H1 (cell line): Measurements from ENCODE around the gene CLDN2. TPM values are rescaled to one million over a fixed set of nuclear protein-coding genes. Genes with fewer than 3 reads are reported as not detected.

Experiments
- CTCF ChIA-PET: fragments of 300-600 bp; sonication (Branson Sonifier 250); formaldehyde crosslinking; loops from one replicate; lab custom pipeline; 2021; ENCODE audit not compliant: partially characterized antibody; lab: Charles Lee
- POLR2A ChIA-PET: fragments of 300-600 bp; sonication (Branson Sonifier 250); formaldehyde crosslinking; loops from one replicate; lab custom pipeline; 2021; ENCODE audit warnings: inconsistent platforms; ENCODE audit not compliant: partially characterized antibody; lab: Charles Lee
- DNase-seq, 2 experiments: peaks; one replicate each; pipeline versions ENCODE4 v3.0.0 to v3.0.0-alpha.2; 2010 to 2022; ENCODE audit warnings: low spot score in 2 of 2, low read depth in 1 of 2, mixed read lengths in 1 of 2
- FAIRE-seq: peaks from 2 replicates; lab custom pipeline; 2011; peaks lifted over from hg19 to GRCh38; lab: Jason Lieb, UNC
- H2AFZ ChIP-seq: 2 replicates; pipeline ENCODE4 v1.8.1; 2012; ENCODE audit warnings: low read length, inconsistent platforms
- H2AK5ac ChIP-seq: 2 replicates; pipeline ENCODE4 v1.6.1; 2013; ENCODE audit warnings: low read depth, low read length
- H2BK120ac ChIP-seq: replicated peaks from 2 replicates; pipeline ENCODE3; 2013; ENCODE audit warnings: low read depth, low read length, inconsistent platforms
- H2BK12ac ChIP-seq: 2 replicates; pipeline ENCODE4 v1.6.1; 2013; ENCODE audit warnings: low read depth, low read length
- H2BK15ac ChIP-seq: 2 replicates; pipeline ENCODE4 v1.6.1; 2013; ENCODE audit warnings: low read length
- H2BK20ac ChIP-seq: 2 replicates; pipeline ENCODE4 v1.6.1; 2013; ENCODE audit warnings: low read length
- H2BK5ac ChIP-seq: 2 replicates; pipeline ENCODE4 v1.6.1; 2013; ENCODE audit warnings: low read depth, low read length
- H3K14ac ChIP-seq: 2 replicates; pipeline ENCODE4 v1.6.1; 2013; ENCODE audit warnings: inconsistent platforms; ENCODE audit not compliant: insufficient read length
- H3K18ac ChIP-seq: 2 replicates; pipeline ENCODE4 v1.6.1; 2013; ENCODE audit warnings: low read length; ENCODE audit errors: extremely low read depth
- H3K23ac ChIP-seq: 2 replicates; pipeline ENCODE4 v1.6.1; 2013; ENCODE audit warnings: inconsistent platforms; ENCODE audit not compliant: insufficient read length
- H3K23me2 ChIP-seq: 2 replicates; pipeline ENCODE4 v1.6.1; 2013; ENCODE audit warnings: low read depth, low read length
- H3K27ac ChIP-seq: 2 replicates; pipeline ENCODE4 v1.6.1; 2011; ENCODE audit warnings: low read depth, low read length, inconsistent platforms
- H3K27me3 ChIP-seq, 4 experiments: replicated peaks in 1 of 4; 1 replicate in 1 of 4; 2 replicates in 3 of 4; pipeline versions ENCODE4 v1.6.1 to v1.8.1; 2011 to 2013; ENCODE audit warnings: low read length in 3 of 4, mild to moderate bottlenecking in 3 of 4, inconsistent platforms in 2 of 4, mixed read lengths in 2 of 4, moderate library complexity in 1 of 4; ENCODE audit not compliant: control insufficient read depth in 3 of 4, insufficient read depth in 3 of 4; ENCODE audit errors: extremely low read depth in 1 of 4
- H3K36me3 ChIP-seq, 4 experiments: 2 replicates each; pipeline versions ENCODE4 v1.6.1 to v1.8.1; 2011 to 2013; ENCODE audit warnings: mild to moderate bottlenecking in 4 of 4, low read length in 3 of 4, moderate library complexity in 2 of 4, control low read depth in 1 of 4, inconsistent platforms in 1 of 4; ENCODE audit not compliant: insufficient read depth in 4 of 4, control insufficient read depth in 2 of 4
- H3K4ac ChIP-seq: replicated peaks from 2 replicates; pipeline ENCODE3; 2013; ENCODE audit warnings: low read length, low read depth, mixed read lengths, inconsistent platforms; ENCODE audit not compliant: insufficient read length
- H3K4me1 ChIP-seq, 4 experiments: replicated peaks in 1 of 4; 1 replicate in 1 of 4; 2 replicates in 3 of 4; pipeline versions ENCODE4 v1.6.1 to v1.8.1; 2011 to 2013; ENCODE audit warnings: low read length in 3 of 4, inconsistent platforms in 2 of 4, mixed read lengths in 1 of 4; ENCODE audit not compliant: insufficient read depth in 4 of 4, control insufficient read depth in 3 of 4
- H3K4me2 ChIP-seq, 2 experiments: 2 replicates each; pipeline versions ENCODE4 v1.6.1 to v1.8.1; 2011 to 2013; ENCODE audit warnings: low read depth in 2 of 2, low read length in 2 of 2, control low read depth in 1 of 2, inconsistent platforms in 1 of 2, mild to moderate bottlenecking in 1 of 2; ENCODE audit not compliant: insufficient read depth in 1 of 2
- H3K4me3 ChIP-seq, 4 experiments: fragments of 200-600, 300-600 bp in 1 of 4; sonication (generic), shearing (Covaris generic), sonication (Bioruptor Twin) in 1 of 4; 2 replicates each; pipeline versions ENCODE4 v1.5.1 to v1.8.1; 2011 to 2016; ENCODE audit warnings: low read length in 4 of 4, low read depth in 3 of 4, control low read depth in 2 of 4, inconsistent platforms in 2 of 4, mild to moderate bottlenecking in 2 of 4, mixed read lengths in 1 of 4, moderate library complexity in 1 of 4; ENCODE audit not compliant: insufficient read depth in 2 of 4; ENCODE audit errors: extremely low read depth in 1 of 4
- H3K56ac ChIP-seq: replicated peaks from 2 replicates; pipeline ENCODE3; 2013; ENCODE audit warnings: low read depth, mild to moderate bottlenecking, mixed read lengths, low read length, inconsistent platforms; ENCODE audit not compliant: insufficient read length
- H3K79me1 ChIP-seq: 2 replicates; pipeline ENCODE4 v1.6.1; 2013; ENCODE audit warnings: low read depth, low read length, control low read depth
- H3K79me2 ChIP-seq, 2 experiments: 2 replicates each; pipeline versions ENCODE4 v1.6.1 to v1.8.1; 2012 to 2013; ENCODE audit warnings: low read length in 2 of 2, mild to moderate bottlenecking in 2 of 2, inconsistent platforms in 1 of 2; ENCODE audit not compliant: insufficient read depth in 2 of 2, control insufficient read depth in 1 of 2
- H3K9ac ChIP-seq, 4 experiments: replicated peaks in 1 of 4; 1 replicate in 1 of 4; 2 replicates in 3 of 4; pipeline versions ENCODE4 v1.6.1 to v1.8.1; 2011 to 2013; ENCODE audit warnings: low read depth in 3 of 4, low read length in 3 of 4, control low read depth in 2 of 4, mild to moderate bottlenecking in 2 of 4, moderate library complexity in 2 of 4, inconsistent platforms in 1 of 4; ENCODE audit errors: extremely low read depth in 1 of 4
- H3K9me3 ChIP-seq, 2 experiments: 2 replicates each; pipeline versions ENCODE4 v1.6.1 to v1.8.1; 2012 to 2013; ENCODE audit warnings: mild to moderate bottlenecking in 2 of 2, moderate library complexity in 2 of 2, control low read depth in 1 of 2, inconsistent platforms in 1 of 2, low read depth in 1 of 2, low read length in 1 of 2, mixed read lengths in 1 of 2; ENCODE audit not compliant: insufficient read depth in 2 of 2
- H4K20me1 ChIP-seq, 2 experiments: replicated peaks in 1 of 2; 2 replicates each; pipeline versions ENCODE3 to v1.8.1; 2011 to 2013; ENCODE audit warnings: inconsistent platforms in 2 of 2, low read length in 2 of 2, mild to moderate bottlenecking in 1 of 2; ENCODE audit not compliant: insufficient read depth in 2 of 2, control insufficient read depth in 1 of 2
- H4K5ac ChIP-seq: 2 replicates; pipeline ENCODE4 v1.6.1; 2013; ENCODE audit warnings: low read length, low read depth, mixed read lengths, inconsistent platforms; ENCODE audit not compliant: insufficient read length
- H4K8ac ChIP-seq: 2 replicates; pipeline ENCODE4 v1.8.0; 2013; ENCODE audit warnings: mild to moderate bottlenecking, moderate library complexity, low read length, inconsistent platforms; ENCODE audit not compliant: insufficient read depth; ENCODE audit errors: extremely low read depth
- H4K91ac ChIP-seq: replicated peaks from 2 replicates; pipeline ENCODE3; 2013; ENCODE audit warnings: low read length, mixed read lengths, inconsistent platforms; ENCODE audit not compliant: insufficient read length
- ATF3 ChIP-seq: IDR thresholded peaks from 2 replicates; pipeline ENCODE4 v1.6.1; 2011; ENCODE audit warnings: low read depth, mild to moderate bottlenecking, low read length; ENCODE audit not compliant: insufficient read depth
- BRCA1 ChIP-seq: IDR thresholded peaks from 2 replicates; pipeline ENCODE4 v1.6.1; 2012; ENCODE audit warnings: low read depth, low read length, improper control_type of control experiment
- CEBPB ChIP-seq: IDR thresholded peaks from 2 replicates; pipeline ENCODE4 v1.6.1; 2012; ENCODE audit warnings: low read depth, low read length
- E2F6 ChIP-seq: IDR thresholded peaks from 2 replicates; pipeline ENCODE4 v1.6.1; 2012; ENCODE audit warnings: inconsistent platforms
- JUND ChIP-seq: IDR thresholded peaks from 2 replicates; pipeline ENCODE4 v1.6.1; 2011; ENCODE audit warnings: mild to moderate bottlenecking, improper control_type of control experiment, low read length
- NANOG ChIP-seq: IDR thresholded peaks from 2 replicates; pipeline ENCODE4 v1.6.1; 2011; ENCODE audit warnings: low read length, low read depth, mild to moderate bottlenecking, inconsistent platforms; ENCODE audit not compliant: insufficient read depth, poor library complexity, severe bottlenecking
- RXRA ChIP-seq: IDR thresholded peaks from 2 replicates; pipeline ENCODE4 v1.6.1; 2011; ENCODE audit warnings: low read depth, mild to moderate bottlenecking, low read length, moderate library complexity; ENCODE audit not compliant: insufficient read depth
- SP4 ChIP-seq: IDR thresholded peaks from 2 replicates; pipeline ENCODE4 v1.6.1; 2012; ENCODE audit warnings: low read length, inconsistent platforms
- SUZ12 ChIP-seq: fragments of 200-600 bp; sonication (generic); IDR thresholded peaks from 2 replicates; pipeline ENCODE4 v1.6.1; 2012; ENCODE audit warnings: mild to moderate bottlenecking, inconsistent platforms, low read length, moderate library complexity, mixed read lengths
- TEAD4 ChIP-seq: IDR thresholded peaks from 2 replicates; pipeline ENCODE4 v1.6.1; 2012; ENCODE audit warnings: low read depth, low read length, inconsistent platforms, mixed read lengths
- USF2 ChIP-seq: IDR thresholded peaks from 2 replicates; pipeline ENCODE4 v1.6.1; 2011; ENCODE audit warnings: low read length, improper control_type of control experiment
- WGBS, 2 experiments: shearing (Covaris generic) in 1 of 2; methylation state at CpG; one replicate each; pipeline versions ENCODE4 v1.1.6 to v1.1.7; 2013 to 2015; ENCODE audit warnings: low lambda C conversion rate in 2 of 2, mixed read lengths in 2 of 2, inconsistent platforms in 1 of 2, low coverage in 1 of 2, missing lambda C conversion rate in 1 of 2; ENCODE audit not compliant: insufficient replicate concordance in 2 of 2, insufficient coverage in 1 of 2, insufficient read length in 1 of 2; ENCODE audit errors: extremely low coverage in 1 of 2, missing lambda C conversion rate in 1 of 2; 5-methylcytosine and 5-hydroxymethylcytosine counted together
- polyA plus RNA-seq, 7 experiments: library from polyadenylated mRNA; depleted of rRNA in 3 of 7; stranded (reverse) in 5 of 7; unstranded in 2 of 7; fragments of >200 nt in 5 of 7; fragments of 200-250 nt in 2 of 7; gene quantifications; 1 replicate in 5 of 7; 2 replicates in 1 of 7; 4 replicates in 1 of 7; pipeline versions ENCODE4 v1.2.1 to v1.2.3, GENCODE V29; 2011 to 2013; ENCODE audit warnings: missing spikeins in 2 of 7, mixed read lengths in 2 of 7
- total RNA-seq: library from RNA; stranded (reverse); fragmentation: NEBNext Ultra II Directional; extraction: Animal tissue kit (Norgen Biotek cat#: 25700); gene quantifications from 2 replicates; pipeline ENCODE4 v1.2.1, GENCODE V29; 2021

CLDN2 gene
- total and polyA plus RNA-seq, 2 of the 8 experiments (the other 6 are each of a cell fraction or from before 2014, with no cell fraction given): 0.02 TPM; not detected in 1

DNA sequence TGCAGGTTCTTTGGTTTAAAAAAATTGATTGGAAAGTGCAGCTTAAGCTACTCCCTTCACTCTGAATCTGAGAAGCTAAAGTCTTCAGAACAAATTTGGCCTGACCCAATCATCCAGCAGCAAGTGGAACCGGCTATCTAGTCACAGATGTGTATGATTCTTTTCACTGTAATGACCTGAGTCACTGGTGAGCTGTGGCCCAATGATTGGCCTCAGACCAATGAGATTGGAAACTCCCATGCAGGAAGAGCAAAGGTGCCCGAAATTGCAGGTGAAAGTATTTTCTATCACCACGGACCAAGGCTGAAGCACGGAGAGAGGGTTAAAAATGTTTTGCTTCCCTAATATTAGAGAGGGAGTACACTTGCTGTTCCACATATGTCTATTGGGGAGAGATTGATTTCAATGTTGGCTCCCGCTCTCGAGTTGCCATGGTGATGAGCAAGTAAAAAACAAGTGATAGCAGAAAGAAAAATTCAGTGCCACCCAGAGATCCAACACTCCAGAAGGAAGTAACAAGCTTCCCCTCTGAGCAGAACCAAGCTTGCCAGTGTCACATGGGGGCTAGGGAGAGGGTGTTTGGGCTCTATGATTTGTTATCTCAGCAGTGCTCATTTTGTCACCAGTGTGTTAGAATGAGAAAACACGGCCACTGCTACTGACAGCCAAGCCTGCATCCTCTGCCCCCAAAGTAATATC is 28.3 kb upstream of the CLDN2 start:
- no peaks in the 10 kb centered on the region for H3K23me2 ChIP-seq
- no peak overlapping the region for H4K8ac ChIP-seq
- no peak overlapping the region for H2AK5ac ChIP-seq
- H3K18ac ChIP-seq: no peak overlapping the region
- no peak overlapping the region for H2BK5ac ChIP-seq
- 75% methylated on average over 7 of the region's 7 CpGs; no CpG with 5 or more reads in 1 of the 2 experiments for WGBS, 2 experiments
- no peak overlapping the region for H2BK15ac ChIP-seq
- no peak overlapping the region for H2AFZ ChIP-seq
- FAIRE-seq (no peak), DNase-seq (no peak)
- H3K27me3 ChIP-seq: no peaks in the 10 kb centered on the region
- no peak overlapping the region for H3K14ac ChIP-seq
- no peak overlapping the region for H2BK12ac ChIP-seq
- no peaks in the 10 kb centered on the region for H3K9me3 ChIP-seq
- no peaks in the 10 kb centered on the region for H3K4me1 ChIP-seq
- H2BK20ac ChIP-seq: no peak overlapping the region
- ChIA-PET CTCF (interaction anchor here (1.2 to 5.1 kb wide), 5 partner anchors 12 to 99 kb away, joined by 3 to 36 read pairs (median 19); partner anchors contain the start of gene RIPPLY1), POLR2A (no interaction called here)
- H3K79me1 ChIP-seq: no peaks in the 10 kb centered on the region
- H4K91ac ChIP-seq: no peak overlapping the region
- no peak overlapping the region for H4K5ac ChIP-seq
- H3K36me3 ChIP-seq: no peaks in the 10 kb centered on the region
- no peaks in the 10 kb centered on the region for H4K20me1 ChIP-seq
- no peak overlapping the region for H3K4ac ChIP-seq
- H3K4me3 ChIP-seq: no peak overlapping the region
- no peak overlapping the region for H3K27ac ChIP-seq
- H3K79me2 ChIP-seq: no peaks in the 10 kb centered on the region
- no peak overlapping the region for H3K56ac ChIP-seq
- no peak overlapping the region for H3K4me2 ChIP-seq
- no peak overlapping the region for H3K23ac ChIP-seq
- H2BK120ac ChIP-seq: no peak overlapping the region
- no peak overlapping the region for H3K9ac ChIP-seq
- TF ChIP-seq BRCA1 (no peak), ATF3 (no peak), RXRA (no peak), E2F6 (no peak), SP4 (no peak), CEBPB (no peak), JUND (no peak), TEAD4 (no peak), NANOG (no peak), SUZ12 (no peak), USF2 (no peak)
